MM.1S (cell line): ENCODE data around the gene DNMT3A.
A peak's percentile ranks its signal among the peaks of the same experiment; 100 is the strongest.

Source experiments
- DNase-seq: peaks from one replicate; pipeline ENCODE4 v3.0.0-alpha.2; 2015
- H2AFZ ChIP-seq: fragments of 300-600 bp; sonication (generic); 2 replicates; pipeline ENCODE4 v1.6.0; 2016; ENCODE audit warnings: antibody characterized with exemption, low read length
- H3F3A ChIP-seq: fragments of 300-600 bp; sonication (generic); 2 replicates; pipeline ENCODE4 v1.6.1; 2016; ENCODE audit warnings: mild to moderate bottlenecking, antibody characterized with exemption, low read length, moderate library complexity, mixed read lengths; ENCODE audit not compliant: insufficient read depth
- H3K27ac ChIP-seq: fragments of 300-600 bp; sonication (generic); 2 replicates; pipeline ENCODE4 v1.5.1; 2016; ENCODE audit warnings: mild to moderate bottlenecking, low read length
- H3K27me3 ChIP-seq: fragments of 300-600 bp; sonication (generic); replicated peaks from 2 replicates; pipeline ENCODE4 v1.6.0; 2016; ENCODE audit warnings: low read length; ENCODE audit not compliant: insufficient read depth
- H3K36me3 ChIP-seq: fragments of 300-600 bp; sonication (generic); replicated peaks from 2 replicates; pipeline ENCODE4 v1.6.1; 2016; ENCODE audit warnings: mild to moderate bottlenecking, low read length, mixed read lengths; ENCODE audit not compliant: insufficient read depth
- H3K4me1 ChIP-seq: fragments of 300-600 bp; sonication (generic); 2 replicates; pipeline ENCODE4 v1.6.1; 2016; ENCODE audit warnings: low read length, mixed read lengths
- H3K4me2 ChIP-seq: fragments of 300-600 bp; sonication (generic); 2 replicates; pipeline ENCODE4 v1.6.0; 2016; ENCODE audit warnings: low read depth, low read length
- H3K4me3 ChIP-seq: fragments of 300-600 bp; sonication (generic); 2 replicates; pipeline ENCODE4 v1.5.1; 2016; ENCODE audit warnings: low read length, mixed read lengths
- H3K79me2 ChIP-seq: fragments of 300-600 bp; sonication (generic); 2 replicates; pipeline ENCODE4 v1.6.1; 2016; ENCODE audit warnings: mixed run types, low read length, mixed read lengths
- H3K9ac ChIP-seq: fragments of 300-600 bp; sonication (generic); 2 replicates; pipeline ENCODE4 v1.6.1; 2016; ENCODE audit warnings: low read length, mixed read lengths
- H3K9me2 ChIP-seq: fragments of 300-600 bp; sonication (generic); replicated peaks from 2 replicates; pipeline ENCODE4 v1.6.1; 2016; ENCODE audit warnings: mild to moderate bottlenecking, low read length, mixed read lengths; ENCODE audit not compliant: insufficient read depth
- H3K9me3 ChIP-seq: fragments of 300-600 bp; sonication (generic); replicated peaks from 2 replicates; pipeline ENCODE4 v1.6.1; 2016; ENCODE audit warnings: mild to moderate bottlenecking, low read length, mixed read lengths; ENCODE audit not compliant: insufficient read depth
- H4K20me1 ChIP-seq: fragments of 300-600 bp; sonication (generic); 2 replicates; pipeline ENCODE4 v1.6.1; 2016; ENCODE audit warnings: mild to moderate bottlenecking, low read length, moderate library complexity, mixed read lengths; ENCODE audit not compliant: insufficient read depth
- EZH2 ChIP-seq: fragments of 300-600 bp; sonication (generic); optimal IDR thresholded peaks from 2 replicates; pipeline ENCODE3; 2017; ENCODE audit warnings: low read depth, mild to moderate bottlenecking, antibody characterized with exemption, low read length, mixed read lengths
- EZH2phosphoT487 ChIP-seq: fragments of 300-600 bp; sonication (generic); IDR thresholded peaks from 2 replicates; pipeline ENCODE4 v1.6.1; 2018; ENCODE audit warnings: antibody characterized with exemption, low read length
- TF ChIP-seq, protein P1 (sequence below): fragments of 300-600 bp; sonication (generic); IDR thresholded peaks from 2 replicates; pipeline ENCODE4 v1.5.1; 2016; ENCODE audit warnings: antibody characterized with exemption, low read length, mixed read lengths

DNMT3A gene

DNA sequence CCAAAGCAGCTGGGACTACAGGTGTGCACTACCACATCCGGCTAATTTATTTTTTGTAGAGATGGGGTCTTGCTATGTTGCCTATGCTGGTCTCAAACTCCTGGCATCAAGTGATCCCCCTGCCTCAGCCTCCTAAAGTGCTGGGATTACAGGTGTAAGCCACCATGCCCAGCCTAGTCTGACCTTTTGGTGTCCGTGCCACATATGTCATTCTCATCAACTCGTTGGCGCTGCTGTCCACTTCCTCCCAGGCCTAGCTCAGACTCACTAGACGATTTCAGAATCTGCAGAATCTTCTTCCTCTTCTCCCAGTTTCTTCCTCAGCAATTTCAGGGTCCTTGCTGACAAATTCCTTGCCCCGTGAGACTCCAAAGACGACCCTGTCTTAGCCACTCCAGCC lies 39.8 kb upstream of the DNMT3A start:
- peaks cover 39% of the 10 kb centered on the region for H3K4me1 ChIP-seq
- H3K36me3 ChIP-seq, result no peaks in the 10 kb centered on the region
- peaks cover 25% of the 10 kb centered on the region for H3F3A ChIP-seq
- TF ChIP-seq EZH2 (no peak), EZH2phosphoT487 (no peak)
- TF ChIP-seq, protein P1, sequence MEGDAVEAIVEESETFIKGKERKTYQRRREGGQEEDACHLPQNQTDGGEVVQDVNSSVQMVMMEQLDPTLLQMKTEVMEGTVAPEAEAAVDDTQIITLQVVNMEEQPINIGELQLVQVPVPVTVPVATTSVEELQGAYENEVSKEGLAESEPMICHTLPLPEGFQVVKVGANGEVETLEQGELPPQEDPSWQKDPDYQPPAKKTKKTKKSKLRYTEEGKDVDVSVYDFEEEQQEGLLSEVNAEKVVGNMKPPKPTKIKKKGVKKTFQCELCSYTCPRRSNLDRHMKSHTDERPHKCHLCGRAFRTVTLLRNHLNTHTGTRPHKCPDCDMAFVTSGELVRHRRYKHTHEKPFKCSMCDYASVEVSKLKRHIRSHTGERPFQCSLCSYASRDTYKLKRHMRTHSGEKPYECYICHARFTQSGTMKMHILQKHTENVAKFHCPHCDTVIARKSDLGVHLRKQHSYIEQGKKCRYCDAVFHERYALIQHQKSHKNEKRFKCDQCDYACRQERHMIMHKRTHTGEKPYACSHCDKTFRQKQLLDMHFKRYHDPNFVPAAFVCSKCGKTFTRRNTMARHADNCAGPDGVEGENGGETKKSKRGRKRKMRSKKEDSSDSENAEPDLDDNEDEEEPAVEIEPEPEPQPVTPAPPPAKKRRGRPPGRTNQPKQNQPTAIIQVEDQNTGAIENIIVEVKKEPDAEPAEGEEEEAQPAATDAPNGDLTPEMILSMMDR, result no peak
- H3K4me3 ChIP-seq, result no peak overlapping the region
- no peaks in the 10 kb centered on the region for H3K79me2 ChIP-seq
- no peaks in the 10 kb centered on the region for H3K9me2 ChIP-seq
- H4K20me1 ChIP-seq, result no peaks in the 10 kb centered on the region
- no peak overlapping the region for H3K4me2 ChIP-seq
- H3K27me3 ChIP-seq, result no peaks in the 10 kb centered on the region
- no peak overlapping the region for H3K27ac ChIP-seq
- H2AFZ ChIP-seq, result no peak overlapping the region
- no peak for DNase-seq
- no peaks in the 10 kb centered on the region for H3K9me3 ChIP-seq
- H3K9ac ChIP-seq, result no peak overlapping the region

DNA sequence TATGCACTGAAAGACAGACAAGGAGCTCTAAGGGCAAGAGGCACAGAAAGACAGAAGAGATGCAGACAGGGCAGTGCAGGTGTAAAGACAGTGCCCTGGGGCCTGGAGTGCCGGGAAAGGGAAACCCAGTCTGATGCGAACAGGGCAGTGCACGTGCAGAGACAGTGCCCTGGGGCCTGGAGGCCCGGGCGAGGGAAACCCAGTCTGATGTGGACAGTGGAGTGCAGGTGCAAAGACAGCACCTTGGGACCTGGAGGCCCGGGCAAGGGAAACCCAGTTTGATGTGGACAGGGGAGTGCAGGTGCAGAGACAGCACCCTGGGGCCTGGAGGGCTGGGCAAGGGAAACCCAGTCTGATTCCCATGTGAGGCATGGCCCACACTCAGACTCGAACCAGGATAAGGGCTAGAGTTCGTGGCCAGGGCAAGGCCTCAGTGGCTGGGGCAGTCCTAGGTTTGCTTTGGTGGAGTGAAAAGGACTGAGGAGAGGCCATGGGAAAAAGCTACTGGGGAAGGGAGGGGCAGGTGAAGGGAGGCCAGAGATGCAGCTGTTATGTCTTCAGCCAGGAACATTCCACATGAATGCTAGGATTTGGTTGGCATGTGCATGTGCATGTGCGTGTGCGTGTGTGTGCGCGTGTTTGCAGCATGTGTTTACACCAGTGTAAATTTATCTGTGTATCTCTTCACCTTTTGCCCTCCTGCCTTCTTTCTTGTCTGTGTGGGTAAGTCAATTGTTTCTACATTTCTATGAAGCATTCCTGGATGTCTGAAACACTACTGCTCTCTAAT lies 39.1 kb upstream of the DNMT3A start:
- peak; percentile 75 for DNase-seq
- no peak for TF ChIP-seq EZH2phosphoT487
- no peak for TF ChIP-seq EZH2
- TF ChIP-seq, protein P1, result no peak
- Histone ChIP-seq H4K20me1 (no peaks in the 10 kb centered on the region), H3K27me3 (no peaks in the 10 kb centered on the region), H3K27ac (peak overlapping the region; percentile 65; the same call in 1 of the 2 replicates), H2AFZ (peak overlapping the region; percentile 20; the same call in 1 of the 2 replicates), H3K4me3 (no peak overlapping the region), H3F3A (peaks cover 25% of the 10 kb centered on the region), H3K79me2 (0 out of 2 replicates have a peak, but pooled peaks cover 2% of the 10 kb centered on the region), H3K4me2 (peak overlapping the region; percentile 11; the same call in 1 of the 2 replicates), H3K9ac (no peak overlapping the region; the same call in 1 of the 2 replicates), H3K9me3 (no peaks in the 10 kb centered on the region), H3K36me3 (no peaks in the 10 kb centered on the region), H3K4me1 (peaks cover 45% of the 10 kb centered on the region), H3K9me2 (no peaks in the 10 kb centered on the region)

DNA sequence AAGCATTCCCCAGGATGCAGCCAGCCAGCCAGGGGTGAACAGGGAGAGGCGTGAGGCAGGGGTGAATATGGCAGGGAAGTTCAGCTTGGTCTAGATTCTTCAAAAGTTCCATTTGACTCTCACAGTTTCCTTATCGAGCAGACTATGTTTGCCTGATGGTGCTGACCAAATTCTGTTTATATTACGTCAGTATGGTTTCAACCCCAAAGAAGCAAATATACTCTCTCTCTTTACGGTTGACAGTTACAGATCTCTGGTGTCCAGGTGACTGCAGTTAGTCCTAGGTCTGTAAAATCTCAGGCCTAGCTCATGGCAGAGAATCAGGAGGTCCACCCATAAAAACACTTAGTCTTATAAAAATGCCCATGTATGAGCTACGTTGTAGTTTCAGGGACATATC lies 38.3 kb upstream of the DNMT3A start:
- no peak for DNase-seq
- no peaks in the 10 kb centered on the region for H4K20me1 ChIP-seq
- H3K4me3 ChIP-seq, result no peak overlapping the region
- 0 out of 2 replicates have a peak, but pooled peaks cover 2% of the 10 kb centered on the region for H3K79me2 ChIP-seq
- no peak overlapping the region; the same call in 1 of the 2 replicates for H3K9ac ChIP-seq
- H3K27ac ChIP-seq, result peak overlapping the region; percentile 65; the same call in 1 of the 2 replicates
- no peak overlapping the region for H2AFZ ChIP-seq
- TF ChIP-seq EZH2phosphoT487 (no peak), EZH2 (no peak)
- TF ChIP-seq, protein P1, result no peak
- H3K4me1 ChIP-seq, result peaks cover 45% of the 10 kb centered on the region
- H3F3A ChIP-seq, result peaks cover 25% of the 10 kb centered on the region
- no peaks in the 10 kb centered on the region for H3K27me3 ChIP-seq
- no peaks in the 10 kb centered on the region for H3K36me3 ChIP-seq
- no peaks in the 10 kb centered on the region for H3K9me2 ChIP-seq
- peak overlapping the region; percentile 11; the same call in 1 of the 2 replicates for H3K4me2 ChIP-seq
- H3K9me3 ChIP-seq, result no peaks in the 10 kb centered on the region
